ENCODE measurements around the gene ERBB4. TPM values are rescaled to one million over a fixed set of nuclear protein-coding genes. Genes with fewer than 3 reads are reported as not detected.

Gene ERBB4
- polyA plus RNA-seq, 1 of the 3 experiments (the other 2 are of a cell fraction) = 0.05 TPM

DNA sequence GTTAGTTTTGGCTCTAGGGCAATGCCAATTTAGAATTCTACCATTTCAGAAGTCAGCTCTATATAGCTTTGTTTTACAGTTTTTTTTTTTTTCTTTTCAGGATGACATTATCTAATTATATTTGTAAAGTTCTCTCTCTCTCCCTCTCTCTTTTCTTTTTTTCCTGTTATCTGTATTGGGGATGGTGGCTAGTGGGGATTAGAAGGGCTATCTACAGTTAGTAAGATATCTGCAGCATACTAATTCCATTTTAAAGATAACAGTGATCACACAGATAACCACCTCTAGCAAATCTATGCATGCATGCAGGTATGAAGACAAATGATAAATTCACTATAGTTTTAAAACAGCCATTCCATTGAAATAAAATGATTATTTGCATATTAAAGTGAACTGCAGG, 438.9 kb downstream of the ERBB4 start:
- H3F3A ChIP-seq (replicated peaks; ENCODE audit: insufficient read depth) = no peaks in the 10 kb centered on the region
- no peak for TF ChIP-seq MEF2A (IDR thresholded peaks at IDR 0.05; ENCODE audit: borderline replicate concordance, low read depth)
- no peak for TF ChIP-seq TCF12 (IDR thresholded peaks at IDR 0.05)
- no peak for TF ChIP-seq EZH2phosphoT487 (IDR thresholded peaks at IDR 0.05; ENCODE audit: borderline replicate concordance, low read depth)
- no peak for TF ChIP-seq YY1 (IDR thresholded peaks at IDR 0.05; ENCODE audit: low read depth)
- TF ChIP-seq GATA2 (CRISPR knock-in tag; IDR thresholded peaks at IDR 0.05) = peak; percentile 62

GRCh38 chr2:212098966-212099365, 439.6 kb downstream of the ERBB4 start:
- H3K4me3 ChIP-seq (ENCODE audit: low read depth in 2 of 2, low read length in 1 of 2) = no peak overlapping the region
- CTCF ChIA-PET = no interaction called here
- no peak overlapping the region for H3K4me2 ChIP-seq
- POLR2A ChIA-PET = no interaction called here
- no peaks in the 10 kb centered on the region; a peak in 1 of 4 replicates for H3K4me1 ChIP-seq (ENCODE audit: control insufficient read depth in 1 of 2, insufficient read depth in 2 of 2, low read depth in 1 of 2, low read length in 1 of 2)
- no peaks in the 10 kb centered on the region for H4K20me1 ChIP-seq (ENCODE audit: insufficient read depth)
- no peaks in the 10 kb centered on the region for H3K9me2 ChIP-seq
- H3K27ac ChIP-seq (ENCODE audit: low read depth in 2 of 2, low read length in 1 of 2) = no peak overlapping the region
- no peaks in the 10 kb centered on the region for H3K9me3 ChIP-seq
- no peak for DNase-seq
- no peaks in the 10 kb centered on the region for H3F3A ChIP-seq (replicated peaks; ENCODE audit: insufficient read depth)
- no peaks in the 10 kb centered on the region for H3K79me2 ChIP-seq (ENCODE audit: insufficient read depth)
- H2AFZ ChIP-seq (ENCODE audit: low read depth) = no peak overlapping the region
- no peaks in the 10 kb centered on the region for H3K27me3 ChIP-seq (ENCODE audit: insufficient read depth)
- no peak for TF ChIP-seq GATA2 (CRISPR knock-in tag; IDR thresholded peaks at IDR 0.05)
- H3K9ac ChIP-seq = no peak overlapping the region
- H3K36me3 ChIP-seq (replicated peaks in 1 of 2; ENCODE audit: control insufficient read depth in 1 of 2, insufficient read depth in 2 of 2, low read length in 1 of 2) = no peaks in the 10 kb centered on the region

More for the DNA sequence above, 438.9 kb downstream of the ERBB4 start:
- no peaks in the 10 kb centered on the region for H3K27me3 ChIP-seq (ENCODE audit: insufficient read depth)
- no peak overlapping the region for H2AFZ ChIP-seq (ENCODE audit: low read depth)
- ChIA-PET CTCF (no interaction called here), POLR2A (no interaction called here)
- no peak overlapping the region for H3K9ac ChIP-seq
- no peaks in the 10 kb centered on the region for H3K9me3 ChIP-seq
- H3K36me3 ChIP-seq (replicated peaks in 1 of 2; ENCODE audit: control insufficient read depth in 1 of 2, insufficient read depth in 2 of 2, low read length in 1 of 2) = no peaks in the 10 kb centered on the region
- no peaks in the 10 kb centered on the region for H3K9me2 ChIP-seq
- DNase-seq = no peak
- no peak overlapping the region for H3K4me3 ChIP-seq (ENCODE audit: low read depth in 2 of 2, low read length in 1 of 2)
- H3K27ac ChIP-seq (ENCODE audit: low read depth in 2 of 2, low read length in 1 of 2) = no peak overlapping the region
- no peaks in the 10 kb centered on the region for H4K20me1 ChIP-seq (ENCODE audit: insufficient read depth)
- no peaks in the 10 kb centered on the region; a peak in 1 of 4 replicates for H3K4me1 ChIP-seq (ENCODE audit: control insufficient read depth in 1 of 2, insufficient read depth in 2 of 2, low read depth in 1 of 2, low read length in 1 of 2)
- no peaks in the 10 kb centered on the region for H3K79me2 ChIP-seq (ENCODE audit: insufficient read depth)
- no peak overlapping the region for H3K4me2 ChIP-seq

GRCh38 chr2:212097001-212097400, 441.6 kb downstream of the ERBB4 start:
- WGBS (ENCODE audit: low lambda C conversion rate) = 80% methylated on average over 1 of the region's 1 CpG
- no peaks in the 10 kb centered on the region for H3F3A ChIP-seq (replicated peaks; ENCODE audit: insufficient read depth)
- H2AFZ ChIP-seq (ENCODE audit: low read depth) = no peak overlapping the region
- H3K27me3 ChIP-seq (ENCODE audit: insufficient read depth) = no peaks in the 10 kb centered on the region
- H3K9me3 ChIP-seq = no peaks in the 10 kb centered on the region
- H3K4me3 ChIP-seq (ENCODE audit: low read depth in 2 of 2, low read length in 1 of 2) = no peak overlapping the region
- H3K4me1 ChIP-seq (ENCODE audit: control insufficient read depth in 1 of 2, insufficient read depth in 2 of 2, low read depth in 1 of 2, low read length in 1 of 2) = no peaks in the 10 kb centered on the region; a peak in 1 of 4 replicates
- no peak for DNase-seq
- no peaks in the 10 kb centered on the region for H4K20me1 ChIP-seq (ENCODE audit: insufficient read depth)
- H3K27ac ChIP-seq (ENCODE audit: low read depth in 2 of 2, low read length in 1 of 2) = no peak overlapping the region
- ChIA-PET POLR2A (no interaction called here), CTCF (no interaction called here)
- no peaks in the 10 kb centered on the region for H3K36me3 ChIP-seq (replicated peaks in 1 of 2; ENCODE audit: control insufficient read depth in 1 of 2, insufficient read depth in 2 of 2, low read length in 1 of 2)
- no peak overlapping the region for H3K4me2 ChIP-seq
- H3K9me2 ChIP-seq = 0 out of 2 replicates have a peak, but pooled peaks cover 3% of the 10 kb centered on the region
- H3K79me2 ChIP-seq (ENCODE audit: insufficient read depth) = no peaks in the 10 kb centered on the region
- H3K9ac ChIP-seq = no peak overlapping the region
- TF ChIP-seq JUND (IDR thresholded peaks at IDR 0.05) (no peak), USF1 (IDR thresholded peaks at IDR 0.05; ENCODE audit: borderline replicate concordance, low read depth) (no peak), PBX3 (IDR thresholded peaks at IDR 0.05) (no peak), RXRA (IDR thresholded peaks at IDR 0.05; ENCODE audit: borderline replicate concordance, low read depth) (no peak), YY1 (IDR thresholded peaks at IDR 0.05; ENCODE audit: low read depth) (no peak), NFIC (IDR thresholded peaks at IDR 0.05; ENCODE audit: borderline replicate concordance) (no peak), POLR2AphosphoS5 (IDR thresholded peaks at IDR 0.05; ENCODE audit: low read depth, low read length) (no peak), NRF1 (IDR thresholded peaks at IDR 0.05; ENCODE audit: low read depth, low read length) (no peak), GATA2 (CRISPR knock-in tag; IDR thresholded peaks at IDR 0.05) (no peak), MAX (IDR thresholded peaks at IDR 0.05; ENCODE audit: low read depth) (no peak), SIN3A (IDR thresholded peaks at IDR 0.05; ENCODE audit: borderline replicate concordance, low read depth, low read length) (no peak), MEF2A (IDR thresholded peaks at IDR 0.05; ENCODE audit: borderline replicate concordance, low read depth) (no peak), ZBTB33 (IDR thresholded peaks at IDR 0.05; ENCODE audit: borderline replicate concordance, low read depth) (no peak), ELF1 (IDR thresholded peaks at IDR 0.05) (no peak), FOXJ3 (CRISPR knock-in tag; IDR thresholded peaks at IDR 0.05) (no peak)
- TF ChIP-seq, protein P1, sequence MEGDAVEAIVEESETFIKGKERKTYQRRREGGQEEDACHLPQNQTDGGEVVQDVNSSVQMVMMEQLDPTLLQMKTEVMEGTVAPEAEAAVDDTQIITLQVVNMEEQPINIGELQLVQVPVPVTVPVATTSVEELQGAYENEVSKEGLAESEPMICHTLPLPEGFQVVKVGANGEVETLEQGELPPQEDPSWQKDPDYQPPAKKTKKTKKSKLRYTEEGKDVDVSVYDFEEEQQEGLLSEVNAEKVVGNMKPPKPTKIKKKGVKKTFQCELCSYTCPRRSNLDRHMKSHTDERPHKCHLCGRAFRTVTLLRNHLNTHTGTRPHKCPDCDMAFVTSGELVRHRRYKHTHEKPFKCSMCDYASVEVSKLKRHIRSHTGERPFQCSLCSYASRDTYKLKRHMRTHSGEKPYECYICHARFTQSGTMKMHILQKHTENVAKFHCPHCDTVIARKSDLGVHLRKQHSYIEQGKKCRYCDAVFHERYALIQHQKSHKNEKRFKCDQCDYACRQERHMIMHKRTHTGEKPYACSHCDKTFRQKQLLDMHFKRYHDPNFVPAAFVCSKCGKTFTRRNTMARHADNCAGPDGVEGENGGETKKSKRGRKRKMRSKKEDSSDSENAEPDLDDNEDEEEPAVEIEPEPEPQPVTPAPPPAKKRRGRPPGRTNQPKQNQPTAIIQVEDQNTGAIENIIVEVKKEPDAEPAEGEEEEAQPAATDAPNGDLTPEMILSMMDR (IDR thresholded peaks at IDR 0.05) = no peak

All from SK-N-SH (cell line).